ENCODE results near the gene USP5. TPM values are rescaled to one million over a fixed set of nuclear protein-coding genes. Genes with fewer than 3 reads are reported as not detected.

The USP5 gene
- total RNA-seq, 1 experiment from 2014 or later = 175 TPM

DNA sequence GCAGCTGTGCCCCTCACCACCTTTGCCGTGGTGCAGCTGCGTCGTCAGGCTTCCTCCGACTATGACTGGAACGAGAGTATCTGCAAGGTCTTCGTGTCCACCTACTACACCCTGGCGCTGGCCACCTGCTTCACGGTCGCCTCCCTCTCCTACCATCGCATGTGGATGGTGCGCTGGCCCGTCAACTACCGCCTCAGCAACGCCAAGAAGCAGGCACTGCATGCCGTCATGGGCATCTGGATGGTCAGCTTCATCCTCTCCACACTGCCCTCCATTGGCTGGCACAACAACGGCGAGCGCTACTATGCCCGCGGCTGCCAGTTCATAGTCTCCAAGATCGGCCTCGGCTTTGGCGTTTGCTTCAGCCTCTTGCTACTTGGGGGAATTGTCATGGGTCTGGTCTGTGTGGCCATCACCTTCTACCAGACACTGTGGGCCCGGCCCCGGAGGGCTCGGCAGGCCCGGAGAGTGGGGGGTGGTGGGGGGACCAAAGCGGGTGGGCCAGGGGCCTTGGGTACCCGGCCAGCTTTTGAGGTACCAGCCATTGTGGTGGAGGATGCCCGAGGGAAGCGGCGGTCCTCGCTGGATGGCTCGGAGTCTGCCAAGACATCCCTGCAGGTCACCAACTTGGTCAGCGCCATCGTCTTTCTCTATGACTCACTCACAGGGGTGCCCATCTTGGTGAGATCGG, 27.7 kb upstream of the USP5 start:
- Histone ChIP-seq H2AFZ (ENCODE audit: low read depth, low read length, poor library complexity, severe bottlenecking) (no peak overlapping the region), H3K4me2 (ENCODE audit: low read length) (no peak overlapping the region), H3K4me3 (replicated peaks in 1 of 2; ENCODE audit: low read depth in 1 of 2, low read length in 2 of 2) (no peak overlapping the region), H3K9ac (ENCODE audit: low read length) (no peak overlapping the region), H3K27ac (ENCODE audit: low read depth, low read length) (no peak overlapping the region), H3K27me3 (ENCODE audit: insufficient read depth, low read length) (peaks cover 6% of the 10 kb centered on the region; the same call in 1 of the 2 replicates), H4K20me1 (ENCODE audit: insufficient read depth) (no peaks in the 10 kb centered on the region), H3K9me2 (ENCODE audit: insufficient read depth) (no peaks in the 10 kb centered on the region), H3K9me3 (ENCODE audit: control insufficient read depth in 1 of 2, insufficient read depth in 1 of 2, low read depth in 1 of 2, low read length in 2 of 2) (no peaks in the 10 kb centered on the region), H3K79me2 (ENCODE audit: insufficient read depth, low read length) (peaks cover 22% of the 10 kb centered on the region), H3K4me1 (ENCODE audit: control insufficient read depth in 1 of 2, insufficient read depth in 2 of 2, low read length in 2 of 2) (peaks cover 20 to 47% of the 10 kb centered on the region in 2 experiments), H3K36me3 (ENCODE audit: control insufficient read depth in 1 of 2, insufficient read depth in 2 of 2, low read length in 2 of 2) (no peaks in the 10 kb centered on the region)
- POLR2A ChIA-PET = no interaction called here
- no TSS peak for BruUV-seq (replicated peaks)
- DNase-seq (ENCODE audit: low read depth, low spot score) (no peak), ATAC-seq (no peak)
- RAD21 ChIA-PET (ENCODE audit: low non-redundant PET in 1 of 2, low total read pairs in 2 of 2, uncharacterized antibody in 2 of 2, unreplicated experiment in 2 of 2) = no interaction called here
- no peak for TF ChIP-seq EZH2phosphoT487 (IDR thresholded peaks at IDR 0.05; ENCODE audit: borderline replicate concordance)
- TF ChIP-seq, protein P1, sequence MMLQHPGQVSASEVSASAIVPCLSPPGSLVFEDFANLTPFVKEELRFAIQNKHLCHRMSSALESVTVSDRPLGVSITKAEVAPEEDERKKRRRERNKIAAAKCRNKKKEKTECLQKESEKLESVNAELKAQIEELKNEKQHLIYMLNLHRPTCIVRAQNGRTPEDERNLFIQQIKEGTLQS (IDR thresholded peaks at IDR 0.05) = no peak
- TF ChIP-seq, protein P2, sequence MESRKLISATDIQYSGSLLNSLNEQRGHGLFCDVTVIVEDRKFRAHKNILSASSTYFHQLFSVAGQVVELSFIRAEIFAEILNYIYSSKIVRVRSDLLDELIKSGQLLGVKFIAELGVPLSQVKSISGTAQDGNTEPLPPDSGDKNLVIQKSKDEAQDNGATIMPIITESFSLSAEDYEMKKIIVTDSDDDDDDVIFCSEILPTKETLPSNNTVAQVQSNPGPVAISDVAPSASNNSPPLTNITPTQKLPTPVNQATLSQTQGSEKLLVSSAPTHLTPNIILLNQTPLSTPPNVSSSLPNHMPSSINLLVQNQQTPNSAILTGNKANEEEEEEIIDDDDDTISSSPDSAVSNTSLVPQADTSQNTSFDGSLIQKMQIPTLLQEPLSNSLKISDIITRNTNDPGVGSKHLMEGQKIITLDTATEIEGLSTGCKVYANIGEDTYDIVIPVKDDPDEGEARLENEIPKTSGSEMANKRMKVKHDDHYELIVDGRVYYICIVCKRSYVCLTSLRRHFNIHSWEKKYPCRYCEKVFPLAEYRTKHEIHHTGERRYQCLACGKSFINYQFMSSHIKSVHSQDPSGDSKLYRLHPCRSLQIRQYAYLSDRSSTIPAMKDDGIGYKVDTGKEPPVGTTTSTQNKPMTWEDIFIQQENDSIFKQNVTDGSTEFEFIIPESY (IDR thresholded peaks at IDR 0.05; ENCODE audit: extremely low read depth, insufficient replicate concordance, low read length) = no peak
- TF ChIP-seq, protein P3, sequence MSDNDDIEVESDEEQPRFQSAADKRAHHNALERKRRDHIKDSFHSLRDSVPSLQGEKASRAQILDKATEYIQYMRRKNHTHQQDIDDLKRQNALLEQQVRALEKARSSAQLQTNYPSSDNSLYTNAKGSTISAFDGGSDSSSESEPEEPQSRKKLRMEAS (IDR thresholded peaks at IDR 0.05) = no peak
- TF ChIP-seq ZNF274 (IDR thresholded peaks at IDR 0.05; ENCODE audit: low read depth, low read length) = no peak
- intact Hi-C loops (cut with micrococcal nuclease) = no loop called here
- CTCF ChIA-PET = interaction anchor here (0.6 to 2.8 kb wide), 5 partner anchors 27 to 253 kb away, joined by 3 to 10 read pairs (median 4); partner anchors contain the start of genes MLF2 and USP5
